Left kidney (tissue), 8 donors: ENCODE results near the gene SGO2. TPM values are rescaled to one million over a fixed set of nuclear protein-coding genes. Genes with fewer than 3 reads are reported as not detected.
A peak's percentile ranks its signal among the peaks of the same experiment; 100 is the strongest.

ENCODE experiments used
- DNase-seq: peaks from one replicate; pipeline ENCODE4 v3.0.0-alpha.2; 2013
- long read RNA-seq, 8 donors: transcript quantifications; one replicate each; lab custom pipeline, GENCODE V29; 2026
- polyA plus RNA-seq: library from polyadenylated mRNA; unstranded; fragments of 120-200 nt; gene quantifications from one replicate; pipeline ENCODE4 v1.2.1, GENCODE V29; 2013; ENCODE audit not compliant: insufficient read length

The SGO2 gene, protein sequence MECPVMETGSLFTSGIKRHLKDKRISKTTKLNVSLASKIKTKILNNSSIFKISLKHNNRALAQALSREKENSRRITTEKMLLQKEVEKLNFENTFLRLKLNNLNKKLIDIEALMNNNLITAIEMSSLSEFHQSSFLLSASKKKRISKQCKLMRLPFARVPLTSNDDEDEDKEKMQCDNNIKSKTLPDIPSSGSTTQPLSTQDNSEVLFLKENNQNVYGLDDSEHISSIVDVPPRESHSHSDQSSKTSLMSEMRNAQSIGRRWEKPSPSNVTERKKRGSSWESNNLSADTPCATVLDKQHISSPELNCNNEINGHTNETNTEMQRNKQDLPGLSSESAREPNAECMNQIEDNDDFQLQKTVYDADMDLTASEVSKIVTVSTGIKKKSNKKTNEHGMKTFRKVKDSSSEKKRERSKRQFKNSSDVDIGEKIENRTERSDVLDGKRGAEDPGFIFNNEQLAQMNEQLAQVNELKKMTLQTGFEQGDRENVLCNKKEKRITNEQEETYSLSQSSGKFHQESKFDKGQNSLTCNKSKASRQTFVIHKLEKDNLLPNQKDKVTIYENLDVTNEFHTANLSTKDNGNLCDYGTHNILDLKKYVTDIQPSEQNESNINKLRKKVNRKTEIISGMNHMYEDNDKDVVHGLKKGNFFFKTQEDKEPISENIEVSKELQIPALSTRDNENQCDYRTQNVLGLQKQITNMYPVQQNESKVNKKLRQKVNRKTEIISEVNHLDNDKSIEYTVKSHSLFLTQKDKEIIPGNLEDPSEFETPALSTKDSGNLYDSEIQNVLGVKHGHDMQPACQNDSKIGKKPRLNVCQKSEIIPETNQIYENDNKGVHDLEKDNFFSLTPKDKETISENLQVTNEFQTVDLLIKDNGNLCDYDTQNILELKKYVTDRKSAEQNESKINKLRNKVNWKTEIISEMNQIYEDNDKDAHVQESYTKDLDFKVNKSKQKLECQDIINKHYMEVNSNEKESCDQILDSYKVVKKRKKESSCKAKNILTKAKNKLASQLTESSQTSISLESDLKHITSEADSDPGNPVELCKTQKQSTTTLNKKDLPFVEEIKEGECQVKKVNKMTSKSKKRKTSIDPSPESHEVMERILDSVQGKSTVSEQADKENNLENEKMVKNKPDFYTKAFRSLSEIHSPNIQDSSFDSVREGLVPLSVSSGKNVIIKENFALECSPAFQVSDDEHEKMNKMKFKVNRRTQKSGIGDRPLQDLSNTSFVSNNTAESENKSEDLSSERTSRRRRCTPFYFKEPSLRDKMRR
- 21.8 TPM for polyA plus RNA-seq
- long read RNA-seq, donor 1, result 0 reads
- long read RNA-seq, donor 2, partial matches to known transcripts, result 15 of 15 reads
- long read RNA-seq, donor 2, other reads (novel, unspliced or antisense), result 0 of 15 reads
- long read RNA-seq, donor 3, result 0 reads
- long read RNA-seq, donor 4, partial matches to known transcripts, result 5 of 5 reads
- long read RNA-seq, donor 4, other reads (novel, unspliced or antisense), result 0 of 5 reads
- long read RNA-seq, donor 5, full-length matches to known transcripts, result 1 of 1 reads
- long read RNA-seq, donor 5, partial matches to known transcripts, result 0 of 1 reads
- long read RNA-seq, donor 5, other reads (novel, unspliced or antisense), result 0 of 1 reads
- long read RNA-seq, donor 6, partial matches to known transcripts, result 17 of 18 reads
- long read RNA-seq, donor 6, other reads (novel, unspliced or antisense), result 0 of 18 reads
- long read RNA-seq, donor 7, partial matches to known transcripts, result 24 of 26 reads
- long read RNA-seq, donor 7, other reads (novel, unspliced or antisense), result 0 of 26 reads
- long read RNA-seq, donor 8, full-length matches to known transcripts, result 2 of 8 reads
- long read RNA-seq, donor 8, partial matches to known transcripts, result 6 of 8 reads
- long read RNA-seq, donor 8, other reads (novel, unspliced or antisense), result 0 of 8 reads

DNA sequence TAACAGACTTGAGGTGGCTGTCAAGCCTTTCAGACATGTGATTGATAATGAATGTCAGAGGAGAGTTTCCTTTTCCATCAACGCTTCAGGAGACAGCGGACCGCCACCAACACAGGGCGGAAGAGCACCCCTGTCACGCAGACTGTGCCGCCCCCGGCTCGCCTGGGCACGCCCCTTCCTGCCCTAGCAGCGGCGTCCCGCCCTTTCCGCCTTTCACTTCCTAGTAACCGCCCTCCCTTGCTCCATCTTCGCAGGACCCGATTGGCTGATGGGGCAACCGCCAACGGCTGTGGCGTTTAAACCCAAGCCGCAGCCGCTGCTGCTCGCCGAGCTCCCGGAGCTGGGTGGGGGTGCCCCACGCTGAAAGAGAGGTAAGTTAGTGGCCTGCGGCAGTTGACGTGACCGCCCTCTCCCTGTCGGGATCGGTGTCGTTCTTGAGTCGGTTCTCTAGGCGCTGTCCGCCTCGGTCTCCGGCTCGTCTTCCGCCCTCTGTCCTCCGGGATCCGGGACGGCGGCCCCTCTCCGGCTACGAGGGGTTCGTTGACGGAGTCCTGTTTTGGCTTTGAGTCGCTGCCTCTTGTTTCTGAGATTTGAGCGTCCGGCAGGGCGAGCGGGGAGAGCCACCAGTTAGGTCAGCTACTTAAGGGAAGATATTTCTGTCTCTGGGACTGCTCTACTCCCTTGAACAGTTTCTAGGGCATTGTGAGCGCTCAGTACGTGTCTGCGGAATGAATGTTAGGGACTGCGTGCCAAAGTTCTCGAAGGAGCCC, at the start of gene SGO2:
TSS of gene SGO2 (plus strand) at position 326 of the 770 bp plus-strand sequence. CDS start 6,769 bp downstream, outside the sequence.
- peak; percentile 91 for DNase-seq

DNA sequence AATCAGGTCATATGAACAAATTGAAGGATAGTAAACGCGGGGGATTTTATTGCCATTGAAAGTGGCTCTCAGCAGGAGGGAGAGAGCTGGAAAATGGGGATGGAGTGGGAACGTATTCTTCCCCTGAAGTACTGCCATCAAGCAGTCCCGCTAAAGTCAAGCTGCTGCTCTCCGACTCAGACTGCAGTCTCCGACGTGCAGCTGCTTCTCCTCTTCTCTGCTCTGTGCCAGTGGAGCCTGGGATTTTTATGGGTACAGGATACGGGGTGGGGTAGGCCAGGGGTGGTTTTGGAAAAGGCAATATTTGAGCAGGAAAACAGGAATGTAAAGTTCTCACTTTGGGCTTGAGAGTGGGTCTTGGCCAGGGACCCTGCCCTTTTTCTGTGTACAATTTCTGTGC, 49.2 kb upstream of the SGO2 start:
- no peak for DNase-seq

DNA sequence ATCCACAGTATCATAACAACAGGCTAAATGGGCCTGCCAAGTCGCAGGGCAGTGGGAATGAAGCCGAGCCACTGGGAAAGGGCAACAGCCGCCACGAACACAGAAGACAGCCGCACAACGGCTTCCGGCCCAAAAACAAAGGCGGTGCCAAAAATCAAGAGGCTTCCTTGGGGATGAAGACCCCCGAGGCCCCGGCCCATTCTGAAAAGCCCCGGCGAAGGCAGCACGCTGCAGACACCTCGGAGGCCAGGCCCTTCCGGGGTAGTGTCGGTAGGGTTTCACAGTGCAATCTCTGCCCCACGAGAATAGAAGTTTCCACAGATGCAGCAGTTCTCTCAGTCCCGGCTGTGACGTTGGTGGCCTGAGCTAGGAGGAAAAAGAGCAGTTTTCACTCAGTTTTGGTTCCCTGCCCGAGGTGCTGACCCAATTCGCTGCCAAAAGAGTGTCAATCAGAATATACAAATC, 48.3 kb upstream of the SGO2 start:
- no peak for DNase-seq

DNA sequence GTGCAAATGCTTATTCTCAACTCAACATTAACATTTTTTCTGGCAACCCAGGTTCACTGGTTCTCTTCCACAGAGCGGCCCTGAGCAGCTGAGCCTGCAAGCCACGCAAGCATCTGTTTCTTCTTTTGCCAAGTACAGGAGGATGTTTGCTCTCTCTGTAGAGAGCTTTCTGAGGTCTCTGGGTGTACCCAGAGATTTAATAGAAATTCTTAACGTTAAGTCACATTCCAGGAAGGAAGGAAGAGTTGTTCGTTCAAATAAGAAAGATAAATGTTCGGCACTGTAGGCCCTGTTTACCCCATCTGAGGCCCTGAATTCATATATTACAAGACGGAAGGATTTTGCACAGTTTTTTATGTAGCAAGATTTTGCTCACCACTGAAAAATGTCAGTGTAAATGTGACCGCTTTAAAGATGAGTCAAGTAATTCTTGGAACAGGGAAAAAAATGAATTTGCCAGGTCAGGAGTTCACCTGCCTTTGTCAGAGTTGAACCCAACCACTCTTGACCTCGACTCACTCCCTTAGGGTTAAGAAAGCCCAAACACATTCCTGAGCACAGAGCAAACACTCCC, 46.2 kb upstream of the SGO2 start:
- DNase-seq, result no peak

DNA sequence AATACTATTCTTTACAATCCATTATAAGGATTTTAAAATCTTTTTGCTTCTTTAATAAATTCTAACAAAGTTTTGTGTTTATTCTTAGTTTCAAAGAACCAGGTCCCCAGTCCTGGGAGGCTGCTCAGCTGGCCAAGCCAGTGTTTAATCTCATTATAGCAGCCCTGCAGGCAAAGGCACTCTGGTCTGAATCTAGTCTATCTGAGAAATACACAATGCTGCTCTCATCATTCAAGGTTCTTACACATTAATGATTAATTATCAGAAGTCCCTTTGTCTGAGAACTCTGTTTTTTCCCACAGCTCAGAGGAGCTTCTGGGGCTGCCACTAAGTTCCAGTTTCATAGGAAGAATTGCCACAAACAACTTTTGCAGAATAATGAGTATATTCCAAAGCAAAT, 43.8 kb upstream of the SGO2 start:
- DNase-seq, result no peak

DNA sequence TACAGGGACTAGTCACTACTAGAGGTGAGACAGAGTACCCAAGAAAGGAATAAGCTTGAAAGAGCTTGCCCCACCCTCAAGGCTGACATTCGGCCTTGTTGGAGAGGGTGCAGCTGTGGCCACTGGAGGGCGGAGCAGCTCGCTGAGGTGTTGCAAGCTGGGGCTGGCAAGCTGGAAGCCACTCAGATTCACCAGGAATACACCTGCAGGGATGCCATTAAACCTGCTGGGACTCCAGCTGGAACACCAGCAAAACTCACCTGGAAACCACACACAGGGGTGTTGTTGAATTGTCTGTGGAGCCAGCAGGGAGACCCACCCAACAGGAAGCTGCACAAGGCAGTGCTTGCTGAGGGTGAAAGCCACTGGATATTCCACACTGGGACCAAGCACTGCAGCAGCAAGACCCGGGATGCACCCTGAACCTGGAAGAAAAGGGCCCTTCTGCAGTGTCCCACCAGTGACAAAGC, 42.2 kb upstream of the SGO2 start:
- no peak for DNase-seq

DNA sequence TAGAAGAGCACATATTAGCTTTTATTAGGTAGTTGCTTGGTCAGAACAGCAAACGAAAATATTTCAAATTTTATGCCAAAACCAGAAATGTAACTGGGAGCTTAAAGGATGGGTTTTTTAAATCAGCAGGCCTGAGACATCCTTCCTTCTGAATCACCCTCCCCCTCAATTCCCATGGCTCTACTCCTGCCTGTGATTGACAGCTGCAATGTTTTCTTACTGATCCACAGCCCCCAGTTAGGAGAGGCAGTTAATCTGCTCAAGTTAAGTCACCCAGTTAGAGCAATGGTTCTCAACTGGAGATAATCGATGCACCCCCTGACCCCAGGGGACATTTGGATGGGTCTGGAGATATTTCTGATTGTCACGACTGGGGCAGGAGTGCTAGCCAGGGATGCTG, 41.1 kb upstream of the SGO2 start:
- no peak for DNase-seq

DNA sequence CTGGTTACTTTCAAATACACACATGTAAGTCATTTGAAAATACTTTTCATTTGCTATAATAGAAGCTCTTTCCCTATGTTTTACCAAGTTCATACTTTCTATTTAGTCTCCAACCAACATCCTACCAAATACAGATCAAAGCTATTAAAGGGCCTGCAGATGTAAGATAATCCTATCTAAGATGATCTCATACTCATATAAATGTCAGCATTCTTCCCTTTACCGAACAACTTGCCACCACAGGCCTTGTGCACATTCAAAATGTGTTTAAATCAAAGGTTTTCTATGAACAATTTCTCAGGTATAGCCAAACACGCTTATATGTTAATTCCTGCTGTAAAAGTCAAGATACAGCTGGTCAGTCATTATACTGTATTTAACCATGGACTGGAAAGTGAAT, 39.5 kb upstream of the SGO2 start:
- DNase-seq, result no peak

DNA sequence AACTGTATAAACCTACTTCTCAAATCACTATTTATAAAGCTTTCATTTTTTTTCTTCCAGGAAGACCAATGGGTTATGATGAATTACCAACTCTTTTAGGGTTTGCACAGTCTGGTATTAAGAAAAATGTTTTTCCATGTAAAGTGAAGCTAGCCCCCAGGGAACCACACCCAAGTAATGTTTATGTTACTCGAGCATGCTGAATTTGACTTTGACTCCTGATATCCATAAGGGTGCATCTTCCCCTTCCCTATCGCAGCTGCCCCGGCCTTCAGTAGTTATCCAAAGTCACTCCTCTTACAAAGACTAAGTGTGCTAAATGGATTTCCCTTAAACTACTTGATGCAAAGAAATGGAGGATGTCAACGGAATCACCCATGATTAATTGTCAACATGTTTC, 37.8 kb upstream of the SGO2 start:
- no peak for DNase-seq

DNA sequence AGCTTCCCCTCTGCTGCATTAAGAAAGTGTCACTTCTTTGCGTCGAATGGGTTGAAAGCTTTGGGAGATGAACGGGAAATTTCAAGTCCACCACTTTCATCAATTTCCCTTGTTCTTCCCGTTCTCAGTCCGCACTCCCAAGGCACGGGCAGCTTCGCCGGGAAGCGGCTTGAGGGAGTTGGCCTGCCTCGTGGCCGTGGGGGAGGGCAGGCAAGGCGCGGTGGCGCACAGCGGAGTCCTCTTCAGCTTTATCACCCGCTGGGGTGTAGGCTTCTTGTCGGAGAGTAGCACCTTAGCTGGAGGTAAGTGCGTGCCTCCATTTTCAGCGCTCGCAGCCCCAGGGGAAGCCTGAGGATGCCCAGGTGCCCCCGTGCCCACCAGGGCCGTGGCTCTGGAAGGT, 36.0 kb upstream of the SGO2 start:
- no peak for DNase-seq

DNA sequence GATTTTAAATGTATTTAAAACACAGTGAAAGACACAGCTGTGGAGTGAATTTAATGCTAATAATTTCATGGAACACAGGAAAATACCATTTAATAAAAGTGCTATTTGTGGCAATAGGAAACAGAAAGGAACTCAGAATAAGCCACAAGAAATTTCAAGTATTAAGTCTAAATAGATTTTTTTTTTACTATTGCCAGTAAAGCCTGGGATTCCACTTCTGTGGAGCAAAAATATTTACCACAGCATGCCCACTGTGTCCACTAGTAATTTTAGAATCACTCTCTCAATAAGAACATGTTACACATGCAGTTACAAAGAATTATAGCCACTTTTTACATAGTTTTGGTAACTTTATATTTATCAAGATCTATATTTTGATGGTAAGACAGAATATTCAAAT, 33.4 kb upstream of the SGO2 start:
- DNase-seq, result no peak

DNA sequence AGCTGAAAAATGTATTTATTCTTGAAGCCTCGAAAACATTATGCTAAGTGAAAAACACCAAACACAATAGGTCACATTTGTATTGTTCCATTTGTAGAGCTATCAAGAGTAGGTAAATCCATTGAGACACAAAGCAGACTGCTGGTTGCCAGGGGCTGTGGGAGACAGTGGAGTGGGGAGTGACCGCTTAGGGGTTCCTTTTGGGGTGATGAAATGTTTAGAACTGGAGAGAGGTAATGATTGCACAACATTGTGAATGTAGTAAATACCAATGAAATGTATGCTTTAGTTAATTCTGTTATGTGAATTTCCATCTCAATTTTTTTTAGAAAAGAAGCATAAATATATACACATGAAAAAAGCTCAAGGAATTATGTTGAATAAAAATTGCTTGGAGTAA, 32.0 kb upstream of the SGO2 start:
- no peak for DNase-seq

DNA sequence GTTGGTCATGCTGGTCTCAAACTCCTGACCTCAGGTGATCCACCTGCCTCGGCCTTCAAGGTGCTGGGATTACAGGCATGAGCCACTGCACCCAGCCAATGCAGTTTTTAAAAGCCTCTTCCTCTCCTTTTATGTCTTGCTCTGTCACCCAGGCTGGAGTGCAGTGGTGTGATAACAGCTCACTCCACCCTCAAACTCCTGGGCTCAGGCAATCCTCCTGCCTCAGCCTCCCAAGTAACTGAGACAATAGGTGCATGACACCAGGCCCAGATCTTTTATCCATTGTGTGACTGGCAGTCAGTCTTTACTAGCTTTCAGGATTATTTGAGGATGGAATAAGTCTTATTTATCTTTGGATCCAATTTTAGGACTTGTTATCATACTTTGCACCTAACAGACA, 29.3 kb upstream of the SGO2 start:
- no peak for DNase-seq

DNA sequence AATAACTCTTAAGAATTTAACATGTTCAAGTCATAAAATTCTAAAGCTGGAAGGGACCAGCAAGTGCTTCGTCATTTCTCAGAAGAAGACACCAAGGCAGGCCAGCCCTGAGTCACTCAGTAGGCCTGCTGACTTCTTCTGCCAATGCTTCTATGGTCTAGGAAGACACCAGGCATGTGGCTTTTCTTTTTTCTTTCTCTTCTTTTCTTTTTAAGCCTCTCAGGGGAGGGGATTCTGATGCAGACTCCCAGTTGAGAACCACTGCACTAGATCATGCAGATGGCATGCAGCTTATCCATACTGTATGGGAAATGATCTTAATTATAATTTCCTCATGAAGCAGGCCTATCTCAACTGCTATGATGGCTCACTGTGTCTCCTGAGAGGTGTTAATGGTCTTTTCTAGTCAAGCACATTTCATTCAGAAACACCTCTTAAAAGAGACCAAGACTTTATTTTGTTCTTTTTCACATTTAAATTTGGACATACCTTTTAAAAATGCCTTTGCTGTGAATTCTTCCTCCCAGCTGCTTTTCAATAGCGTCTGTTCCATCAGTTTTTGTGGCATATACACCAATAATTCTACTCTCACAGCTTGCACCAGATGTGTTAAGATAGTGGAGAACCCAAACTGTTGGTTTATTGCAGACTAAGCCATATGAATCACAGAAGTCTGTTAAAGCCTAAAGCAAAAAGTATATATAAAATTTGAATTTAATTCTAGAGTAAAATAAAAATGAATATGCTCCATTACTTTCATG, 27.4 kb upstream of the SGO2 start:
- DNase-seq, result no peak

DNA sequence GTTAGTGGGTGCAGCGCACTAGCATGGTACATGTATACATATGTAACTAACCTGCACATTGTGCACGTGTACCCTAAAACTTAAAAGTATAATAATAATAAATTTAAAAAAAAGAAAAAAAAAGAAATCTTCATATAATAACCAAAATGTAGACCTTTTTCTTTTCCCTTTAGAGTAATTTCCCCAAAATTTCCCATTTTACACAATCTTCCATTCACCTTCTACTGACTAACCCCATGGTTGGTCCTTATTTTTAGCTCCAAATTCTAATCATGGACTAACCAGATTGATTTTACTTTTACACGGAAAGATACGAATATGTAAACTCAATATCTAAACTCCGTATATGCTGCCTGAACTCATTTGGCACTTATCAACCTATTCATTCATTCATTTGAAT, 23.8 kb upstream of the SGO2 start:
- DNase-seq, result no peak

DNA sequence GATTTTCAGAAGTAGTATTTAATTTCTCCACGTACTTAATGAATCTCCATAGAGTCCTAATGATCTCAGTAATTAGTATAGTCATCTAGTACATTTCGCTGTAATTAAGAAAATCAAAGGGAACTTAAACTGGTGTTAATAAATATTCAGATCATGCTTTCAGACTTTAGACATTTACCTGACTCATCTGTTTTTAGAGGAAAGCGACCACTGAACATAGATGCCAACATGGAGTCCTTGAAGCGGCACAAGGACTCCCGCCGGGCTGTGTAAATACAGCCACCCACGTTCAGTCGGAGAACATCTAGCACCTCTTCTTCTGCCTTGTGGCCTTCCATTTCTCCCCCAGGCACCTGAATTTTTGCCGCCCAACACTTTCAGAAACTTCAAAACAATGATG, 19.3 kb upstream of the SGO2 start:
- no peak for DNase-seq

DNA sequence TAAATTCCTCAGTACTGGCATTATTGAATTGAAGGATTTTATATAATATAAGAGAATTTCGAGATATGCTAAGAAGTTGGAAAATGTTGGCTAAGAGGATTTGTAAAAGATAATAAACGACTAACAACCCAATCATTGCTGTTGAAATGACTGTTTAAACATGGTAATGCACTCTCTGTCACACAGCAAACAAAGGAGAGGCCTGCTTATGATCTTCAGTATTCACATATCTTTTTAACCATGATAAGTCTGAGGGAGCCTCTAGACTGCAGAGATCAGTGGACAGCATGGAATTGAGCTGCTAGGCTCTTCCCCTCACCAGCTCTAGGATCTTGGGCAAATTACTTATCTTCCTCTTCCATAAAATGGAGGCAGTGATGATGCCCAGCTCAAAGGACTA, 18.8 kb upstream of the SGO2 start:
- DNase-seq, result no peak

DNA sequence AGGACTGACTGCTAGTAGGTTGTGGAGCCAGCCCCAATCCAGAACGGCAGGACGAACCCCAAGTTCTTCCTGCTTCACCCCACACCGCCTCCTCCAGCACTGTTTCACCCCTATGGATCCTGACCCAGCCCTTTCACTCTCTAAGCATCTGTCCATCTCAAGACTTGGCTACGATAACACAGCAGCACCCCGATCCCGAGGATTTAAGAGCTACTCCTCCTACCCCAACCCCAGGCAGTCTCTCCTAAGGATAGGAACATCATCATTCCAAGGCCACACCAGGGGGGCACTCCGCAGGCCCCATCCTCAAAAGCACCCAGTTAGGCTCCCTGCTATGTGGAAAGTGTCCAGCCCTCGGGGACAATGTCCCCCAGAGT, 16.8 kb upstream of the SGO2 start:
- DNase-seq, result no peak
